Measurements from ENCODE around the gene STAT4.
"Not testable (repeated sequence)": the region's sequence is repeated elsewhere in the genome, so short reads cannot be mapped to it uniquely, and the experiment has no call there.

- not testable (repeated sequence) for TF ChIP-seq EZH2 (IDR thresholded peaks at IDR 0.05; ENCODE audit: insufficient read depth, low read length); CTCF (IDR thresholded peaks at IDR 0.05; ENCODE audit: insufficient read depth, low read depth, low read length)
These were observed 155.5 kb downstream of the STAT4 start for GRCh38 chr2:190995315-190995714.
